ENCODE measurements around the gene ADAM12. TPM values are rescaled to one million over a fixed set of nuclear protein-coding genes. Genes with fewer than 3 reads are reported as not detected.
A peak's percentile ranks its signal among the peaks of the same experiment; 100 is the strongest.

ADAM12 gene
- polyA plus RNA-seq, 3 donors, result 0.05 TPM; not detected in 2

GRCh38 chr10:126066456-126066855 is 321.8 kb downstream of the ADAM12 start:
- no peak overlapping the region for H3K4me2 ChIP-seq (replicated peaks; ENCODE audit: extremely low read depth, low read length, poor library complexity, severe bottlenecking)
- peaks cover 0 to 7% of the 10 kb centered on the region in 2 donors for H3K9me3 ChIP-seq (replicated peaks in 1 of 2; ENCODE audit: control insufficient read depth in 1 of 2, insufficient read depth in 1 of 2, low read length in 2 of 2)
- H4K20me1 ChIP-seq (ENCODE audit: insufficient read depth, low read length), result no peaks in the 10 kb centered on the region
- H3K4me1 ChIP-seq (ENCODE audit: control insufficient read depth in 1 of 2, insufficient read depth in 2 of 2, low read length in 2 of 2), result no peaks in the 10 kb centered on the region
- no peaks in the 10 kb centered on the region for H3K36me3 Mint-ChIP-seq
- no peak overlapping the region for H3K27ac Mint-ChIP-seq
- intact Hi-C loops (cut with micrococcal nuclease), result no loop called here
- no peaks in the 10 kb centered on the region for H3K36me3 ChIP-seq (replicated peaks in 1 of 2; ENCODE audit: control insufficient read depth in 1 of 2, insufficient read depth in 2 of 2, low read length in 2 of 2)
- H3K79me2 ChIP-seq (ENCODE audit: insufficient read depth, low read length), result no peaks in the 10 kb centered on the region
- TF ChIP-seq CTCF (IDR thresholded peaks at IDR 0.05), result no peak
- H2AFZ ChIP-seq (ENCODE audit: insufficient read depth, low read depth, low read length, poor library complexity, severe bottlenecking), result no peak overlapping the region
- WGBS (ENCODE audit: insufficient coverage), result 94% methylated on average over 3 of the region's 10 CpGs
- no peak overlapping the region for H3K4me3 Mint-ChIP-seq
- no peak overlapping the region for H3K9ac ChIP-seq (ENCODE audit: insufficient read depth, low read length, poor library complexity, severe bottlenecking)
- H3K4me1 Mint-ChIP-seq, result no peaks in the 10 kb centered on the region
- H3K9me3 Mint-ChIP-seq, result peaks cover 0 to 3% (median 0%) of the 10 kb centered on the region in 7 donors
- no peak for DNase-seq
- H3K27me3 Mint-ChIP-seq (ENCODE audit: low read depth in 3 of 3), result peaks cover 6 to 10% (median 9%) of the 10 kb centered on the region in 3 donors
- no peak overlapping the region for H3K4me3 ChIP-seq (replicated peaks in 1 of 3; ENCODE audit: low read depth in 2 of 3, low read length in 3 of 3)
- no peak overlapping the region for H3K27ac ChIP-seq (ENCODE audit: low read depth in 1 of 2, low read length in 2 of 2)
- peaks cover 3% of the 10 kb centered on the region in 2 donors for H3K27me3 ChIP-seq (ENCODE audit: control insufficient read depth in 2 of 2, insufficient read depth in 2 of 2, low read length in 2 of 2)

GRCh38 chr10:126065751-126066377 is 322.4 kb downstream of the ADAM12 start:
- H3K27ac Mint-ChIP-seq, result peak overlapping the region in 1 of 7 donors; percentile 15
- H4K20me1 ChIP-seq (ENCODE audit: insufficient read depth, low read length), result no peaks in the 10 kb centered on the region
- H3K4me3 Mint-ChIP-seq, result no peak overlapping the region
- no peak overlapping the region for H2AFZ ChIP-seq (ENCODE audit: insufficient read depth, low read depth, low read length, poor library complexity, severe bottlenecking)
- H3K4me2 ChIP-seq (replicated peaks; ENCODE audit: extremely low read depth, low read length, poor library complexity, severe bottlenecking), result no peak overlapping the region
- H3K27me3 Mint-ChIP-seq (ENCODE audit: low read depth in 3 of 3), result peaks cover 7 to 8% (median 8%) of the 10 kb centered on the region in 3 donors
- no peak for DNase-seq
- H3K27me3 ChIP-seq (ENCODE audit: control insufficient read depth in 2 of 2, insufficient read depth in 2 of 2, low read length in 2 of 2), result peaks cover 3% of the 10 kb centered on the region in 2 donors
- H3K4me1 ChIP-seq (ENCODE audit: control insufficient read depth in 1 of 2, insufficient read depth in 2 of 2, low read length in 2 of 2), result no peaks in the 10 kb centered on the region
- no peak for TF ChIP-seq CTCF (IDR thresholded peaks at IDR 0.05)
- no peaks in the 10 kb centered on the region for H3K79me2 ChIP-seq (ENCODE audit: insufficient read depth, low read length)
- intact Hi-C loops (cut with micrococcal nuclease), result no loop called here
- H3K27ac ChIP-seq (ENCODE audit: low read depth in 1 of 2, low read length in 2 of 2), result no peak overlapping the region
- H3K4me3 ChIP-seq (replicated peaks in 1 of 3; ENCODE audit: low read depth in 2 of 3, low read length in 3 of 3), result no peak overlapping the region
- no peaks in the 10 kb centered on the region for H3K4me1 Mint-ChIP-seq
- peaks cover 0 to 7% of the 10 kb centered on the region in 2 donors for H3K9me3 ChIP-seq (replicated peaks in 1 of 2; ENCODE audit: control insufficient read depth in 1 of 2, insufficient read depth in 1 of 2, low read length in 2 of 2)
- peaks cover 0 to 3% (median 0%) of the 10 kb centered on the region in 7 donors for H3K9me3 Mint-ChIP-seq
- WGBS (ENCODE audit: insufficient coverage), result 94% methylated on average over 5 of the region's 9 CpGs
- no peaks in the 10 kb centered on the region for H3K36me3 Mint-ChIP-seq
- H3K36me3 ChIP-seq (replicated peaks in 1 of 2; ENCODE audit: control insufficient read depth in 1 of 2, insufficient read depth in 2 of 2, low read length in 2 of 2), result no peaks in the 10 kb centered on the region
- H3K9ac ChIP-seq (ENCODE audit: insufficient read depth, low read length, poor library complexity, severe bottlenecking), result no peak overlapping the region
